ENCODE data around the gene BOLL. TPM values are rescaled to one million over a fixed set of nuclear protein-coding genes. Genes with fewer than 3 reads are reported as not detected.
"Not testable (repeated sequence)": the region's sequence is repeated elsewhere in the genome, so short reads cannot be mapped to it uniquely, and the experiment has no call there.

The BOLL gene, protein sequence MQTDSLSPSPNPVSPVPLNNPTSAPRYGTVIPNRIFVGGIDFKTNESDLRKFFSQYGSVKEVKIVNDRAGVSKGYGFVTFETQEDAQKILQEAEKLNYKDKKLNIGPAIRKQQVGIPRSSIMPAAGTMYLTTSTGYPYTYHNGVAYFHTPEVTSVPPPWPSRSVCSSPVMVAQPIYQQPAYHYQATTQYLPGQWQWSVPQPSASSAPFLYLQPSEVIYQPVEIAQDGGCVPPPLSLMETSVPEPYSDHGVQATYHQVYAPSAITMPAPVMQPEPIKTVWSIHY
- total RNA-seq (ENCODE audit: low replicate concordance), result not detected in 2 replicates
- long read RNA-seq, result 0 reads

DNA sequence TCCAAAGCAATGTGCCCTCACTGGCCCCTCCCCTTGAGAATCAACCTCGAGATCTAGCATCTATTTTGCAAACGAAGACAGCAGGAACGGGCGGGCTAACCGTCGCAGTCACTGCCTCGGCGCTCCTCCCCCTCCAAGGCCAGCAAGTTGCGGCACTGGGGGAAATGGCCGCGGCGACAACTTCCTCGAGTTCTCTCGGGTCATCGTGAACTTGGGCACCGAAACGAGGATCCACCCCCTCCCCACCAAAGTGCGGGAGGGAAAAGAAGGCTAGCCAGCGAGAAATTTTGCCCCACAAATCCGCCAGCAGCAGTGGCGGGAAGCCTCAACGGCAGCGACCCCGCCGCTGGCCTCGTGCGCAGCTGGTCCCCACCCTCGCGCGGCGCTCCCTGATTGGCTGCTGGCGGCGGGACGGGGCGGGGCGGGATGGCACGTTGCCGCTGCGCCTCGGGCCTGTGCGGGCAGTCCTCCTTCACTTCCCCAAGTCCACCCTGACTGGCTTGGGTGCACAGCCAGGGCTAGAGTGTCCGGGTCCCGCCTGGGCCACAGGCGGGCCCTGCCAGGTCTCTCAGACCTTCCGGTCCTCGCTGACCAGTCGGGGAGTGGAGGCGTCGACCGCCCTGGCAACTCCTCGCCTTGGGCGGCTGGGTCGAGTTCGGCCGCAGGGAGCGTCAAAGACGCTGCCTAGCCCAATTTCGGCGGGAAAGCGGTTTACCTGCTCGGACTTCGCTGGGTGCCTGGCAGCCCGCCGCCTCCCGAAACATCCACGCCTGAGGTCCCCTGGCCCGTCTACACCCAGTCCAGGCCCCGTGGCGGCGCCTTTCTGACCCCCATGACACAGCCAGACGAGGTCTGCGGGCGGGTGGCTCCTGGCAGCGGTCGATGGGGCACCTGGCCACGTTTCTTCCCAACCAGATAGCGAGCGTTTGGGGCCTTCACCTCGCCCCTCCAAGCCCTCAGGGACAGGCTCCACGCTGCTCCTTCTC, at the start of gene BOLL:
BOLL (minus strand) TSS at position 364 of the 986 bp plus-strand sequence. CDS start 3,469 bp downstream, outside the sequence.
- Mint-ChIP-seq H3K27ac (no peak within 1 kb of the TSS), H3K36me3 (no peaks in the 10 kb centered on the region), H3K4me1 (ENCODE audit: unreplicated experiment) (no peaks in the 10 kb centered on the region), H3K4me3 (no peak within 1 kb of the TSS), H3K27me3 (peaks cover 42% of the 10 kb centered on the region), H3K9me3 (no peaks in the 10 kb centered on the region)
- DNase-seq (ENCODE audit: extremely low spot score, unreplicated experiment), result no peak
- TF ChIP-seq, protein P1, sequence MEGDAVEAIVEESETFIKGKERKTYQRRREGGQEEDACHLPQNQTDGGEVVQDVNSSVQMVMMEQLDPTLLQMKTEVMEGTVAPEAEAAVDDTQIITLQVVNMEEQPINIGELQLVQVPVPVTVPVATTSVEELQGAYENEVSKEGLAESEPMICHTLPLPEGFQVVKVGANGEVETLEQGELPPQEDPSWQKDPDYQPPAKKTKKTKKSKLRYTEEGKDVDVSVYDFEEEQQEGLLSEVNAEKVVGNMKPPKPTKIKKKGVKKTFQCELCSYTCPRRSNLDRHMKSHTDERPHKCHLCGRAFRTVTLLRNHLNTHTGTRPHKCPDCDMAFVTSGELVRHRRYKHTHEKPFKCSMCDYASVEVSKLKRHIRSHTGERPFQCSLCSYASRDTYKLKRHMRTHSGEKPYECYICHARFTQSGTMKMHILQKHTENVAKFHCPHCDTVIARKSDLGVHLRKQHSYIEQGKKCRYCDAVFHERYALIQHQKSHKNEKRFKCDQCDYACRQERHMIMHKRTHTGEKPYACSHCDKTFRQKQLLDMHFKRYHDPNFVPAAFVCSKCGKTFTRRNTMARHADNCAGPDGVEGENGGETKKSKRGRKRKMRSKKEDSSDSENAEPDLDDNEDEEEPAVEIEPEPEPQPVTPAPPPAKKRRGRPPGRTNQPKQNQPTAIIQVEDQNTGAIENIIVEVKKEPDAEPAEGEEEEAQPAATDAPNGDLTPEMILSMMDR (conservative IDR thresholded peaks at IDR 0.05), result no peak

DNA sequence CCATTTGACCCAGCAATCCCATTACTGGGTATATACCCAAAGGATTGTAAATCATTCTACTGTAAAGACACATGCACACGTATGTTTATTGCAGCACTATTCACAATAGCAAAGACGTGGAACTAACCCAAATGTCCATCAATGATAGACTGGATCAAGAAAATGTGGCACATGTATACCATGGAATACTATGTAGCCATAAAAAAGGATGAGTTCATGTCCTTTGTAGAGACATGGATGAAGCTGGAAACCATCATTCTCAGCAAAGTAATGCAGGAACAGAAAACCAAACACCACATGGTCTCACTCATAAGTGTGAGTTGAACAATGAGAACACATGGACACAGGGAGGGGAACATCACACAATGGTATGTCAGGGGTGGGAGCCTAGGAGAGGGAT, 49.7 kb upstream of the BOLL start:
- H3K4me1 Mint-ChIP-seq (ENCODE audit: unreplicated experiment), result peaks cover 13% of the 10 kb centered on the region
- not testable (repeated sequence) for H3K27me3 Mint-ChIP-seq; H3K27ac Mint-ChIP-seq; H3K36me3 Mint-ChIP-seq; DNase-seq (ENCODE audit: extremely low spot score, unreplicated experiment); H3K9me3 Mint-ChIP-seq; H3K4me3 Mint-ChIP-seq

DNA sequence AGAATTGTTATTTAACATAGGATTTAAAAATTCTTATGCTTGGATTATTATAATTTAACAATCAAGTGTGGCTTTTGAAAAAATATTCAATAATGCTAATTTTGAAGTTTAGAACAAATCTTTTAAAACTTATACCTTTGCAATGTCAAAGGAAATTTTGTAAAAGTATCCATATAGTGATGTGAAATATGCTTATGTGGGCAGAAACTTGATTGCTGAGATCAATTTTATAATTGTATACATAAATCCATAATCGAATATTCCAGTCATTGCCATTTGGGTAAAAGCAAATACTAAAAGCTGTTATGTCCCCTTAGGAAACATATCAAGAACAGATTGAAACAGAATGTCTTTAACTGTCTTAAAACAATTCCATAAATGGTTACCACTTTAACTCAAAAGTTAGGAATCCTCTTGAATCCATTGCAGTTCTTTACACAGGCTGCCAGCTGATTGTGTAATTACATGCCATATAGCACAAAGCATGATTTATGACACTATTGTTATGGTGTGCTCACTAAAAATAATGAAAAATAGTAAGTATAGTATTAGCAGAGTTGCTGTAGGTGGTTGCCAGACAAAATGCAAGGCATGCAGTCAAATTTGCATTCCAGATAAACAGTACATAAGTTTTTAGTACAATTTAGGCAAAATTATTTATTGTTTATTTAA, 43.5 kb upstream of the BOLL start:
- no peak for DNase-seq (ENCODE audit: extremely low spot score, unreplicated experiment)
- Mint-ChIP-seq H3K4me3 (no peak overlapping the region), H3K27ac (no peak overlapping the region), H3K27me3 (no peaks in the 10 kb centered on the region), H3K4me1 (ENCODE audit: unreplicated experiment) (no peaks in the 10 kb centered on the region), H3K9me3 (no peaks in the 10 kb centered on the region), H3K36me3 (no peaks in the 10 kb centered on the region)
- TF ChIP-seq, protein P1 (conservative IDR thresholded peaks at IDR 0.05), result no peak

DNA sequence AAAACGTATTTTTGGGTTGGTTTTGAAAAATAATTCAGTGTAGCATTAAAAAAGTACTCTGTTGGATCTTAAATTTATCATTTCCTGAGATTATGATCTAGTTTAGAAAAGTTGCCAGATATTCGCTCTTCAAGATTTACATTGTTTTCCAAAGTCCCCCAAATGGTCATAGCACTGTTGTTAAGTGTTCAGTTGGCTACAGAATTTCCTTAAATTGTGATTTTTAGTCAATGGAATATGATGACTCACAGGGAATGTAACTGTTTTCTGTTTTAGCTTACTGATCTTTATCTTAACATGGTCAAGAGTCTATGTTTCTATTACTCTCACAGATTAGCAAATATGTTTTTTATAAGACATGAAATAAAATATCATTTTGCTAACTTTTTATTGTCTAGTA, 42.5 kb upstream of the BOLL start:
- TF ChIP-seq, protein P1 (conservative IDR thresholded peaks at IDR 0.05), result no peak
- Mint-ChIP-seq H3K4me1 (ENCODE audit: unreplicated experiment) (no peaks in the 10 kb centered on the region), H3K27ac (no peak overlapping the region), H3K27me3 (no peaks in the 10 kb centered on the region), H3K4me3 (no peak overlapping the region), H3K9me3 (no peaks in the 10 kb centered on the region), H3K36me3 (no peaks in the 10 kb centered on the region)
- DNase-seq (ENCODE audit: extremely low spot score, unreplicated experiment), result no peak

DNA sequence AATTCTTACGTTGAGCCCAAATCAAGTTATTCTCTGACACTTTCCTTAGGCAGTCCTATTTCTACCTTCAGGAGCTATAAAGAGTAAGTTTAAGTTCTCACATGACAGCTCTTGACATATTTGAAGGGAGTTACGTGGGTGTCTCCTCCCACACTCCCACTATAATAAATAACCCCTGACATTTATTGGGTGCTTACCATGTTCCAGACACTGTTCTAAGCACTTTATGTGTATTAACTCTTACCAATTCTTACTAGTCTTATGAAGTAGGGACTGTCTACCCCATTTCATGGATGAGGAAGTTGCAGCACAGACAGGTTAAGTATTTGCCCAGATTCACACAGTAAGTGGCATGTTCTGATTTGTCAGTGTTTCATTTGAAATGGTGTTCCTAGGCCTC, 37.2 kb upstream of the BOLL start:
- no peak overlapping the region for H3K27ac Mint-ChIP-seq
- no peaks in the 10 kb centered on the region for H3K4me1 Mint-ChIP-seq (ENCODE audit: unreplicated experiment)
- DNase-seq (ENCODE audit: extremely low spot score, unreplicated experiment), result no peak
- TF ChIP-seq, protein P1 (conservative IDR thresholded peaks at IDR 0.05), result no peak
- H3K27me3 Mint-ChIP-seq, result peaks cover 6% of the 10 kb centered on the region
- no peaks in the 10 kb centered on the region for H3K9me3 Mint-ChIP-seq
- no peaks in the 10 kb centered on the region for H3K36me3 Mint-ChIP-seq
- no peak overlapping the region for H3K4me3 Mint-ChIP-seq

Data from type B pancreatic cell (in vitro differentiated cells).